Activated T-cell treated with anti-CD3 and anti-CD28 coated beads for 4 hours (primary cell): ENCODE measurements around the gene GRID2IP.

Experiments used
- DNase-seq: peaks from one replicate; pipeline ENCODE4 v3.0.0-alpha.2; 2020

The GRID2IP gene

DNA sequence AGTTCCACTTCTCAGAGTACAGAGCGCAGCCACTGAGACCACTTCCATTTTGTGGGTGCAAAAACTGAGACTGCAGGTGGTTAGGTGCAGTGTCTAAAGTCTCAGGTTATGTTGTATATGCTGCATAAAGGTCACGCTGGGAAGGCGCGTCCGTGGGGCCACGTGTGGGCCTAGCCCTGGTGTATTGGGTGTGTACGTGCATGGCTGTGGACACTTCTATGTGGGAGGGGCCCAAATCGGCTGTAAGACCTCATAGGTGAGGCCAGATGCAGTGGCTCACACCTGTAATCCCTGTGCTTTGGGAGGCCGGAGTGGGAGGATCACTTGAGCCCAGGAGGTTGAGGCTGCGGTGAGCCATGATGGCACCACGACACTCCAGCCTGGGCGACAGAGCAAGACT lies 37.7 kb downstream of the GRID2IP start:
- no peak for DNase-seq

DNA sequence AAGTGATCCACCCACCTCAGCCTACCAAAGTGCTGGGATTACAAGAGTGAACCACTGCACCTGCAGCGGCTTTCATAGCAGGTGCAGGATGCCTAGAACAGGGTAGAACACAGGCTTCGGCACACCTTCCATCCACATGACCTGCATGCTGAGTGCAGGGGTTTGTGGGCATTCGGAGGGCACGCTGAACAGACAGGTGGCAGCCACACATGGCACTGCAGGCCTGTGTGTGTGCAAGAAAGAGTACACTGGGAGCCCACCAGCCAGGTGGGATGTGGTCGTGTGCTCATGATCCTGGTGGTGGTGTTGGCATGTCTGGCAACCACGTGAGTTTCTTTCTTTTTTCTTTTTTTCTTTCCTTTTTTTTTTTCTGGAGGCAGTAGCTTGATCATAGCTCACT lies 38.4 kb downstream of the GRID2IP start:
- no peak for DNase-seq

DNA sequence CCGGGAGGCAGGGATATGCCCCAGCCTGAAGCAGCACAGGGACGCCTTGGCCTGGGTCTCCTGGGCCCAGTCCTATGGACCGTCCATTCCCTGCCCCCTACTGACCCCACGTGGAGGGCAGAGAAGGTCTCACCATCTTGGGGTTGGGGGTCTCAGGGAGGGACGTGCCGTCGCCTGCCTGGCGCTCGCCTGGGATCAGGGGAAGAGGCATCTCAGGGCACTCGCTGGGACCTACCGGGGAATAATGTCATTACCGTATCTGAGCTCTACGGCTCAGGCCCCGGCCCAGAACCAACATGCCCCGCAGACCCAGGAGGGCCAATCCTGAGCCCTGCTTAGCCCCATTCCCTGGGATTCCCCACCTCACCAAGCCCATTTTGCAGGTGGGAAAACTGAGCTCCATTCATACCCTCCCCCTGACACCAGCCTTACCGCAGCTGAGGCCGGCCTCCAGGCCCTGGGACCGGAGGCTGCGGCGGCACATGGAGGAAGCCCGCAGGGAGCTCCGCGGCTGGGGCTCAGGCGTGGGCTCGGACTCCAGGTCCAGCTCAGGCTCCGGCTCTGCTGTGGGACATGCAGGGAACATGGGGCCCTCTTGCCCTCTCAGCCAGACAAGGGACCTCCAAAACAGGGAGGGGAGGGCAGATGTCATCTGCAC lies 40.7 kb downstream of the GRID2IP start:
- DNase-seq, result no peak

DNA sequence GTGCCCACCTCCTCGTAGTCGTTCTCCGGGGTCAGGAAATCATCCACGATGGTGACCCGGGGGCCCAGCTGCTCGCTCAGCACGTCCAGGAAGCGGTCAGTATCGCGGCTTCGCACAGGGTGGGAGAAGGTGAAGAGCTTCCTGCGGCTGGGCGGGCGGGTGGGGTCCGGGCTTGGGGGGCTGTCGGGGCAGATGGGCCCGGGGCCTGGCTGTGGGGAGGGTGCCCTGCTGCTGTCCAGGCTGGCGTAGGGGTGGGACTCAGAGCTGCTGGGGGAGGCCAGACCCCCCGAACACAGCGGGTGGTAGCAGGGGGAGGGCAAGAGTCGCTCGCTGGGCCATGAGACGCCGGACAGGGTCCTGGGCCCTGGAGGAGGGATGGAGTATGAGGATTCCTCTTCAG lies 42.3 kb downstream of the GRID2IP start:
- no peak for DNase-seq

DNA sequence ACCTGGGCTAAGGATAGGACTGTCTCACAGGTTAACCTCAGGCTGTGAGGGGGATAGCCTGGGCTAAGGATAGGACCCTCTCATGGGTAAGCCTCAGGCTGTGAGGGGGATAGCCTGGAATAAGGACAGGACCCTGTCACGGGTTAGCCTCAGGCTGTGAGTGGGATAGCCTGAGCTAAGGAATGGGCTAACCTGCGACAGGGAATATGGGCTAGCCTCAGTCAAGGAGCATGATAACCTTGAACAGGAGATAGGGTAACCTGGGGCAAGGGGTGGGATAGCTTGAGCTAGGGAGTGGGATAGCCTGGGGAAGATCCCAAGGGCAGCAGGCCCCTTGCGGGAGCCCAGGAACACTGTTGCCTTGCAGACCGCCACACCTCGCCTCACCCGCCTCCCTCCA lies 42.7 kb downstream of the GRID2IP start:
- no peak for DNase-seq

DNA sequence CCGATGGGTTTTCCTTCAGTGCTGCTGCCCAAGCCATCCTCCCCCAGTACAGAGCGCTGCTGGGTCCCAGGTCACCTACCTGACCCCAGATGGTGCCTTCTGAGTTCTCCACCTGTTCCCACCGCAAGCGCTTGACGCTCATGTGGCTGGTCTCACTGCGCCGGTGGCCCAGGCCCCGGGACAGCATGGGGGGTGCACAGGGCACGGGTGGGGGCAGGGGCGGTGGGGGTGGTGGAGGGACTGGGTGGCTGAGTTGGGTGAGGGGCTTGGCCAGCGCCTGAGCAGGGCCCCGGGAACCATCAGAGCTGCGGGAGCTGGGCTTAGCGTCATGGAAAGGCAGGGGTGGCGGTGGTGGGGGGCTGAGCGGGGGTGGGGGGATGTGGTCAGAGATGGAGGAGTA lies 43.4 kb downstream of the GRID2IP start:
- DNase-seq, result no peak

DNA sequence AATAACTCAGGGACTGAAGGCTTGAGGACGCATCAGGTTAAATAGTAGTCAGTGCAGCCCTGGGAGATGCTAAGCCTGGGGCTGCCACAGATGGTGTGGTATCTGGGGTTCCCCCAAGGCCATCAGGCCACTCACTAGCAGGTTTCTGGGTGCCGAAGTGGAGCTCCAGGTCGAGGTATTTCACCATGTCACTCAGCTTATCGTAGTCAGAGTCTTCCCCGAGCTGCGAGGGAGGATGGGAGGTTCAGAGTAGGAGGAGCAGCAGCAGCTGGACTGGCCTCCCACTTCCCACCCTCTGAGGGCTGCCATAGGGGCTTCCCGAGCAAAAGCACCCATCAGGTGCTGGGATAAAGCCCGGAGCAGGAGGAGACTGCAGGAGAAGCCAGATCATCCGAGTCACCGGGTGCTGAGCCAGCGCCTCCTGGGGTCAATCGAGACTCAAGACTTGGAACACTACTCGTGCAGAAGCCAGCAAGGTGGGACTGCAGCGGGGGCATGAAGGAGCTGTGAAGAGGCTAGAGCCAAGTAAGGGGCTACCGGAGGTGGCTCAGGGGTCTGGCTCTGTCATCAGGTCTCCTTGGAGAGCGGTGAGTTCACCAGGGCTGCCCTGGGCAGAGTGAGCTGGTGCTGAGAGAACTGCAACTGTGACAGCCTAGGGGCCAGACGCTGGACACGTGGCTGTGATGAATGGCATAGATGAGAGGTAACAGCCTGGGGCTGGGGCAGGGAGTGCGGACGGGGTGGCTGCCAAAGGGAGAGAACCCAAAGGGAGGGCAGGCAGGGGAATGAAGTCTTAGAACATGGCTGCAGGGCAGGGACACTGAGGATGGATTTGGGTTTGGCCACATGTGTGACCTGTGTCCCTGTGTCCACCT lies 45.3 kb downstream of the GRID2IP start:
- DNase-seq, result no peak

DNA sequence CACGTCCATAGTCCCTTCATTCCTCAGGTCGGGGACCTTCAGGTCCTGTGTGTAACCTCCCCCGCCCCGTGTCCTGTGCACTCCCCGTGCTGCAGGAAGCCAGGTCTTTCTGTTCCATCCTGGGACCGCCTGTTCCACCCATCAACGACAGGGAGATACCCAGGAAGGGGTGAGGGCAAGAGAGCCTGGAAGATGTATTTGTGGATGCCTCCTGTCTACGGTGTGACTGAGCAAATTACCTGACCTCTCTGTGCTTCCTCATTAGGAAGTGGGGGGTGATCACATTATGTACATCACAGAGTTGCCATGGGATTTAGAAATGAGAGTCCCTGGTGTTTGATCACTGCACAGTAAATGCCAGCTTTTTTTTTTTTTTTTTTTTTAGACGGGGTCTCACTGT lies 46.3 kb downstream of the GRID2IP start:
- DNase-seq, result no peak

DNA sequence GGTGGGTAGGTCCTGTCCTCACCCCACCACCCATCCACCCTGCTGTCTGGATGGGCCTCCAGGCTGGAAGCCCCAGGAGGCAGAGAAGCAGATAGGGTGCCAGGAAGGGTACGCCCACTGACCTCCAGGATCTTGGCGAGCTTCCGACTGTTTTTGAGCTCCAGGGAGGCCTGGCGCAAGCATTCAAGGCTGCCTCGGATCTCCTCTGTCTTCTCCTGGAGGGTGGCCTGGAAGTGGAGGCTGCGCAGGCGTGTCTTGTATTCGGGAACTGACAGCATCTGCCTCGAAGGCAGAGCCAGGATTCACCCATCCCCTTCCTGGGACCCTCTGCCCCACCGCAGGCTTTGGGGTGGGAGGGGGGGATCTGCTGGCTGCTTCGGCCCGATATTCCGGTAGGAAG lies 48.4 kb downstream of the GRID2IP start:
- no peak for DNase-seq

DNA sequence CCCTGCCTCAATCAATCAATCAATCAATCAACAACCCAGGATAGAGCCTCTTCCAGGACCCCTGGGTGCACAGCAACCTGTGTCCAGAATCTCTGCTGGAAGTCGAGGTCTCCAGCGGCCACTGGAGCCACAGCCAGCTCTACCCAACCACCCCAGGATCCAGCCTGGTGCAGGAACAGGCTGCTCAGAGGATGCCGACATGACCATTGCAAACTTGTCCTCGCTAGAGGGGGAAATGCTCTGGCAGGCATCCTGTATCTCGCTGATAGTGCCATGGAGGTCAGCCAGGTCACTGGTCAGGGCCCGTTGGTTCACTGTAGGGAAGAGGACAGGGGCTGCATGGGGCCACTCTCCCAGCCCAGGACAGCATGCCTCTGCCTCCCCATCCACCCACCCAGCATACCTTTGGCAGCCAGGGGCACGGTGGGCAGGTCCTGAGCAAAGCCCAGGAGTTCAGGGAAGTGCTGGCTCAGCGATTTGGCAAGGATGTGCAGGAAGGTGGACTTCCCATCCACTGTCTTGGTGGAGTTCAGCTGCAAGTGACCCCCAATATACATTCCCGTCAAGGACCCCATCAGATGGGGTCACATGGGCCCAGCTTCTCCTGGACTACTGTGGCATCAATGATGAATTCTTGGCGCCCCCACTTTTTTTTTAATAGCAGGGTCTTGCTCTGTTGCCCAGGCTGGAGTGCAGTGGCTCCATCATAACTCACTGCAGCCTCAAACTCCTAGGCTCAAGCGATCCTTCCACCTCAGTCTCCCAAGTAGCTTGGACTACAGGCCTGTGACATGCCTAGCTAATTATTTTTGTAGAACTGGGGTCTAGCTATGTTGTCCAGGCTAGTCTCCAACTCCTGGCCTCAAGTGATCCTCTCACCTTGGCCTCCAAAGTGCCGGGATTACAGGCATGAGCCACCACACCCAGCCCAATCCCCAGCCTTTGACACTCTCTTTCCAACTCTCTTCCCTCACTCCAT lies 49.4 kb downstream of the GRID2IP start:
- no peak for DNase-seq

DNA sequence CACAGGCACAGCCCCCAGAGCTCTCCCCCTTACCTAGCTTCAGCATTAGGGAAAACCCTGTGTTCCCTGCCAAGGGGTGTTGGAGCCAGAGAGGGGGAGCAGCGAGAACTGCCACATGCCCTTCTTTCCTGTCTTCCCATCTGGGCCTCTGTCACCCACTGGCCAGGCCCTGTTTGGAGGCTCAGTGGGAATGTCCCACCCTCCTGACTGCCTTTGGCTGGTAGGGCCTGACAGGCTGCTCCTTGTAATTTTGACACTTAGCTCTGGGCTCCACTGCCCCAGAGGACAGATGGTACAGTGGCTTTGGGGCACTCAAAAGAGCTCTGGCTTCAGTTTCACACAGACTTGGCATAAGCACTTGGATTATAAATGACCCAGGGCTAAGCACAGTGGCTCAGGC lies 50.6 kb downstream of the GRID2IP start:
- DNase-seq, result no peak

DNA sequence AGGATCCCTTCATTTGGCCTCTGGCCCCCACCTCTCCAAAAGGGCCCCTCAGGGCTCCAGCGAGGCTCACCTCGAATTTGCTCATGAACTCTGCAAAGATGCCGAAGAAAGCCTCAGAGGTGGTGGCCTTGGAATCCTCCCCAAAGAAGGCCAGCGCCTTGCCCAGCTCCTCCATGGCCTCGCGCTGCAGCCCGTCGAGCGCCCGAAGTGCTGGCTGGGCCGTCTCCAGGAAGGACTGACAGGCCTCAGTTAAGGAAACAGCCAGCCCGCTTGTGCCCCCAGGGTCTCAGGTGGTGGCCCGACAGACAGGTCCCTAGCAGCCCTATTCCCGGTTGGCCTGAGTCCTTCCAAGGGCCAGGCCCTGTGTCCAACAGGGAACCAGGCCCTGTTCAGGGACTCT lies 53.3 kb downstream of the GRID2IP start:
- no peak for DNase-seq

DNA sequence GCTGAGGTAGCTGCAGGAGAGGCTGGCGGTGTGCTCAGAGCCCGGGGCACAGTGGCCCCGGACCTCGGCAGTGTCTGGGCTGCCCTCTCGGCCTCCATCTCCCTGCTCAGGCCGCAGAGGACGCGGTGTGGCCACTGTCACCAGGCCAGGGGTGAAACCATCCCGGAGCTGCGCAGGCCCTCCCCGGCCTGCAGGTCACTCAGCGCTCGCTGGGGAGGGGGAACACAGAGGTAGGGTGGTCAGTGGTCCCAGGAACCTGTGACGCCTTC lies 53.7 kb downstream of the GRID2IP start:
- no peak for DNase-seq

DNA sequence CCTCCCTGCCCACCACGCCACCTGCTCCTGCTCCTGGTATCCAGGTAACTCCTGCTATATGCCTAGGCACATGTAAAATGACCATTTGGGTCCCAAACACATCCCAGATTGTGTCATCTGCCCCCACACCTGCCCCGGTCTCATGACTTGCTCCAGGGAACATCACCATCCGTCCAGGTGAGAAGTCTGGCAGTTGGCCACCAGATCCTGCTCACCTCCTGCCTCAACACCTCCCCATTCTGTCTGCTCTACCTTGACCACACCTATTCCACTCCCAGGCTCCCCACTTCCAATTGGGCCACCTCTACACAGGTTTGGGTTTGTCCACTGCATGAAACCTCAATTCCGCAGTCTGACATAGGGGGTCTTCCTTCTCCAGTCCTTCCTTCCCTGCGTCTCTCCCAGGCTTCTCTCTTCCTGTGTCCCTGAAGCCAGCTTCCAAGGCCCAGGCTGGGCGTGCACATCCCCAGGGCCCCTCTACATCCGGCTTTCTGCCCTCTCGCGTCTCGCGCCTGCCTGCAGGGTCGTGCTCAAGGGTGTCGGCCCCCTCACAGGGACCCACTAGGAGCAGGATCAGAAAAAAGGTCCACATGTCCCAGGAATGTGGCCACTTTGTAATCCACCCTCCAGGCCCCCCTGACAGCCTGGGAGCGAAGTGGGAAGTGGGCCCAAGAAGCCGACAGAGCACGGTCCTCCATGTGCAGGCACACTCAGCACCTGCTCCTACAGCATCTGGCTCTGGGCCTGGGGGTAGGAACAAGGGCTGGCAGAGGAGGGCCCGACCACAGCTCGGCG lies 54.2 kb downstream of the GRID2IP start:
- no peak for DNase-seq

DNA sequence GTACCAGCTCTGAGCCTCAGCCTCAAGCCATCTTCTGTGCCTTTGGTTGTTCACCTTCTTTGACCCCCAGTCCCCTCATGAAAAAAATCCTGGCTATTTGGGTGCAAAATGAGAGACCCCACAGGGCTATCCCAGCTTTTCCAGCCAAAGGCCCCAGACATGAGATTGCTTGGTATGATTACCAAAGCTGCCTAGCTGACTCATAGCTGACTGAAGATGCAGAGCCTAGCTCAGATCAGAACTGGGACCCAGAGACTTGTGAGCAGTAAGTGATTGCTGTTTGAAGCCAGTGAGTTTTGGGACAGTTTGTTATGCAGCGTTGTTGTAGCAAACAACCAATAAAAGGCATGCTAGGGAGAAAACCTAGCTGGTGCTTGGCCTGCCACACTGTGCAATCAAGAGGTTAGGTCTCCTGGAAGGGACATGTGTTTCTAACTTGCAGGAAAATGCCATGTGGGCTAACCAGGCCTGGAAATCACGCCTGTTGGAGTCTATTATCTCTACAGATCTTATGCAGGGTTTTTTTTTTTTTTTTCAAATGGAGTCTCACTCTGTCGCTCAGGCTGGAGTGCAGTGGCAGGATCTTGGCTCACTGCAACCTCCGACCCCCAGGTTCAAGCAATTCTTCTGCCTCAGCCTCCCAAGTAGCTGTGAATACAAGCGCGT lies 55.5 kb downstream of the GRID2IP start:
- DNase-seq, result no peak

DNA sequence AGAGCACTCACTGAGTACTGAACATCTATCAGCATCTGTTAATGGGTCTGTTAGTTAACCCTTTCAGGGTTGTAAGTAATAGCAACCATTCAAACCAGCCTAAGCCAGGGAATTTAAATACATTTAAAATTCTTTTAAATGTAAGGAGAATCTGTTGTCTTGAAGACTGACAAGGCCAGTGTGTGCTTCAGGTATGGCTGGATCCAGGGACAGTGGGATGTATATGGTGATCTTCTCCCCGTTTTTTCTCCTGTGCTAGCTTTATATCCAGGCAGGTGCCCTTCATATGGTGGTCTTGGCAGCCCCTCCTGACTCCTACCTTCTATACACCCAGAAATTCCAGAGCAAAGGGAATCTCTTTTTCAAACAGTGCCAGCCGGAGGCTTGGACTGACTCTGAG lies 56.9 kb downstream of the GRID2IP start:
- DNase-seq, result no peak

DNA sequence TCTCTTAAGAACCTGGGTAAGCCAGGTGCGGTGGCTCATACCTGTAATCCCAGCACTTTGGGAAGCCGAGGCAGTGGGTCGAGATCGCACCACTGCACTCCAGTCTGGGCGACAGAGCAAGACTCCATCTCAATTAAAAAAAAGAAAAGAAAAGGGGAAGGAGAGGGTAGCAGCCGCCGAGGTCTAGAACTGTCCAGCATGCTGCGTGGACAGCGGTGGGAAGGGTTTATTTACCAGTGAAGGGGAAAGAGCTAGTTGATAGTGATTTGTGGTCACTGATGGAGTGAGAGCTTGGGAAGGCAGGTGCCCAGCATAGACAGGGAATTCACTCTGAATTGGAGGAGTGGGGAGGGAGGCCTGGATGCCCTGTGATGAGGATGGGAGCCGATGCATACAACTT lies 60.1 kb downstream of the GRID2IP start:
- no peak for DNase-seq

DNA sequence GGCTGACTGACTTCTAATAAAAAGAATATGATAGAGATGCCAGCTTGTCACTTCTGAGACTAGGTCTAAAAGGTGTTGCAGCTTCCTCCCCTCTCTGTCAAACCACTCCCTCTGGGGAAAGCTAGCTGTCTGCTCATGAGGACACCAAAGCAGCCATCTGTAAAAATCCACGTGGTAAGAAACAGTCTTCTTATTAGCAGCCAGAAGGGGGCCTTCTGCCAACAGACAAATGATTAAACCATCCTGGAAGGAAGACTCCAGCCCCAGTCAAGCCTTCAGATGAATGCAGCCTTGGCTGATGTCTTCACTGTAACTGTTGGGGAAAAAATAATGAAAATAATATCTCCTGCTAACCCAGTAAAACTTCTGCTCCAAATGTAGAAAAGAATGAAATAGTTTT lies 61.6 kb downstream of the GRID2IP start:
- no peak for DNase-seq

DNA sequence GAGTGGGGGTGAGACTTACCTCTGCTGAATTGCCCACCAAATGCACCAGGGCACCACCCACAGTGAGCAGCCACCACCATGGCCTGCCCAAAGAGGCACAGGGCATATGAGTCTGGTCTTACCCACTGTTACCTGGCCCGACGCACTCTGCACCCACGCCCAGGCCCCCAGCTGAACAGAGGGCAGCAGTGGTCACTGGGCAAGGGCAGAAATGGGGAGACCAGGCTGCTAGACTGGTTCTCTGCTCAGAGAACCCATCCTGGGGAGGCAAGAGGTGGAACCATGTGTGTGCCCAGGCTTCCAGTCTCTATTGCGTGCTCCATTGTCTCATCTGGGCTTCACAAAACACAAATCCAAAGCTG lies 64.1 kb downstream of the GRID2IP start:
- no peak for DNase-seq

DNA sequence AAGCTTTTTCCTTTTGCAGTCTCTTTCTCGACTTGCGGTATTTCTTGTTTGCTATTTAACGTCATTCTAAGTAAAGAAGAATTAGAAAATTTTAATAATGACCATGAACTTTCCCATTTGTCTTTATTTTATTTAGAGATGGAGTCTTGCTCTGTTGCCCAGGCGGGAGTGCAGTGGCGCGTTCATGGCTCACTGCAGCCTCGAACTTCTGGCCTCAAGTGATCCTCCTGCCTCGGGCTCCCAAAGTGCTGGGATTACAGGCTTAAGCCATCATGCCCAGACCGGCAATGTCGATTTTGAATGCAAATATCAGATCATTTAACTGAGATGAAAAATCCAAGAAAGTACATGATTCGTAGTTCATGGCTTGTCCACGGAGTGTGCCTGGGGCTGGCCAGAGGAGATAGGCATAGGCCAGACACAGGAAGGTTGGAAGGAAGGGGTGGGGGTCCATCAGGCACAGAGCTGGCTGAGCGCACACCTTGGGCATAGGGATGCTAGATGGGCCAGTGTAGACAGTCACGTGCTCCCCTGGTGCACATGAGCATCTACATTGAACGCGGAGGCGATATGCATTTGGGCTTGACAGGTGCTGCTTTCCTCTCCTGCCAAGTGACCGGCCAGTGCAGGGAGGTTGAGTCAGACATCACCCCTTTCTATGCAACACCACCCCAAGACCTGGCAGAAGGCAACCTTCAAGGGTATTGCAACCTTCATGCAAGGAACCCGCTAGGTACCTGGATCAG lies 64.7 kb downstream of the GRID2IP start:
- DNase-seq, result no peak

DNA sequence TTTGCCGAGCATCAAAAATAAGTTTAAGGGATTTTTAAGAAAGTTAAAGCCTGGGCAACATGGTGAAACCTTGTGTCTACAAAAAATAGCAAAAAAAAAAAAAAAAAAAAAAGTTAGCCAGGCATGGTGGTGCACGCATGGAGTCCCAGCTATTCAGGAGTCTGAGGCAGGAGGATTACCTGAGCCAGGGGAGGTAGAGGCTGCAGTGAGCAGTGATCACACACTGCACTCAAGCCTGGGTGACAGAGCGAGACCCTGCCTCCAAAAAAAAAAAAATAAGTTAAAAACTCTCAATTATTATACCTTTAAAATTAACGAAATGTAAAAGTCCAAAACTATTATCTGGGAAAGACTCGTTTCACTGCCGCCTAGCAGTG lies 68.5 kb downstream of the GRID2IP start:
- DNase-seq, result no peak

DNA sequence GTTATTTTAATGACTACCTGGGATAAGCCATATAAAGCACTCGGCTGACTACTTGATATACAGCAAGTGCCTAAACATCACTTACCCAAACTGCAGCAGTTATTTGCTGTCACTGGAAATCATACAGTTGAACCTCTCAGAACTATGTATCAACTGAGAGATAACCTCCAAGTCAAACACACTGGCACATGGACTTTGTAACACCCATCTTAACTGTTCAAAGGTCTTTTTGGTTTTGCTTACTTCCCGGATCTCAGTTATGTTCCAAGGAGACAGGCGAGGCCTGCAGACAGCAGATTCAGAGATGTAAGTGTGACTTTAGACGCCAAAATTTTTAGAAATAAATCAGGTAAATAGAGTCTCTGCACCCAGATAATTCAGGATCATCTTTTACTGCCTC lies 69.0 kb downstream of the GRID2IP start:
- no peak for DNase-seq
